ENCODE results near the gene CPA1. TPM values are rescaled to one million over a fixed set of nuclear protein-coding genes. Genes with fewer than 3 reads are reported as not detected.

CPA1 gene
- not detected in 2 replicates for total RNA-seq

DNA sequence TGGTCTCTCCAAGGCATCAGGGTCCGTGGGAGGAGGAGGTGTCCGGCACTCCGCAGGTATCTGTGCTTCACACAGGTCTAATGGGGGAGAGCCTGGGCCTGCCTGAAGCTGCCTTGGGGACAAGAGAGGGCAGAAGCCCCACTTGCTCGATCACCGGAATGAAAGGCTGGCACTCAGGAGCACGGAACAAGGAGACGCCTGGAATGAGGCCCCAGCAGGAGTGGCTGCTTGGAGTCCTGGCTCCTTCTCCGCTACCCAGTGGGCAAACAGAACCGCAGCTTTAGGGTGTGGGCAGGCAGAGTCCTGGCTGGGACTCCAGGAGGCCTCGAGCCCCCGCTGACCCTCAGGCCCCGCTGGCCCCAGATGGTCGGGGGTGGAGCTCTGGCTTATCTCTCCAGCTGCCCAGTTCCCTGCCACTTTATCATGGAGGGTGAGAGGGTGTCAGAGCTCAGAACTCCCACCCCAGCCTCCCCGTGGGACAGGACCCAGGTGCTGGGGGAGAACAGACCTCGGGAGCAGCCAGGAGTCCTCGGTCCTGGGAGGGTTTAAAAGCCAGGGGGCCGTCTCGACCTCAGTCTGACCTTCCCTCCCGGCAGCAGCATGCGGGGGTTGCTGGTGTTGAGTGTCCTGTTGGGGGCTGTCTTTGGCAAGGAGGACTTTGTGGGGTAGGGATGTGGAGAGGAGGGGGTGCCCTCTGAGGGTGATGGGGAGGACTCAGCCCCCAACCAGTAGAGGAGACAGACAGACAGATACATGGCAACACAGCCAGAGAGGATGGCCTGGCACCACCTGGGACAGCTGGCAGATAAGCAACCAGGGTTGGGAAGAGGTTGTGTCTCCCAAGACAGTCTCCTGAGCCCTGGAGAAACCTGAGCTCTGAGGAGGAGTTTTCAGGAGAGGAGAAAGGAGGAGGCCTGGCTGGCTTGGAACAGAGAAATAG lies at the start of gene CPA1:
Gene CPA1, plus strand, starts transcription at position 574 of the 940 bp plus-strand sequence. Its CDS starts 27 bp downstream, at position 601.
- TF ChIP-seq, protein P1, sequence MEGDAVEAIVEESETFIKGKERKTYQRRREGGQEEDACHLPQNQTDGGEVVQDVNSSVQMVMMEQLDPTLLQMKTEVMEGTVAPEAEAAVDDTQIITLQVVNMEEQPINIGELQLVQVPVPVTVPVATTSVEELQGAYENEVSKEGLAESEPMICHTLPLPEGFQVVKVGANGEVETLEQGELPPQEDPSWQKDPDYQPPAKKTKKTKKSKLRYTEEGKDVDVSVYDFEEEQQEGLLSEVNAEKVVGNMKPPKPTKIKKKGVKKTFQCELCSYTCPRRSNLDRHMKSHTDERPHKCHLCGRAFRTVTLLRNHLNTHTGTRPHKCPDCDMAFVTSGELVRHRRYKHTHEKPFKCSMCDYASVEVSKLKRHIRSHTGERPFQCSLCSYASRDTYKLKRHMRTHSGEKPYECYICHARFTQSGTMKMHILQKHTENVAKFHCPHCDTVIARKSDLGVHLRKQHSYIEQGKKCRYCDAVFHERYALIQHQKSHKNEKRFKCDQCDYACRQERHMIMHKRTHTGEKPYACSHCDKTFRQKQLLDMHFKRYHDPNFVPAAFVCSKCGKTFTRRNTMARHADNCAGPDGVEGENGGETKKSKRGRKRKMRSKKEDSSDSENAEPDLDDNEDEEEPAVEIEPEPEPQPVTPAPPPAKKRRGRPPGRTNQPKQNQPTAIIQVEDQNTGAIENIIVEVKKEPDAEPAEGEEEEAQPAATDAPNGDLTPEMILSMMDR (conservative IDR thresholded peaks at IDR 0.05; ENCODE audit: low read depth, low read length): no peak
- H3K4me3 ChIP-seq (ENCODE audit: low read depth, low read length): no peak within 1 kb of the TSS

GRCh38 chr7:130332259-130333053 lies 47.8 kb upstream of the CPA1 start:
- no peak for DNase-seq (ENCODE audit: low read depth)
- TF ChIP-seq, protein P1 (conservative IDR thresholded peaks at IDR 0.05; ENCODE audit: low read depth, low read length): no peak
- H3K4me3 ChIP-seq (ENCODE audit: low read depth, low read length): no peak overlapping the region

More for the DNA sequence above, at the start of gene CPA1:
- no peak for DNase-seq (ENCODE audit: low read depth)

- DNase-seq (ENCODE audit: low read depth): no peak
- TF ChIP-seq, protein P1 (conservative IDR thresholded peaks at IDR 0.05; ENCODE audit: low read depth, low read length): no peak
- H3K4me3 ChIP-seq (ENCODE audit: low read depth, low read length): no peak overlapping the region
Measured at GRCh38 chr7:130333832-130334231, 46.5 kb upstream of the CPA1 start.

- H3K4me3 ChIP-seq (ENCODE audit: low read depth, low read length): no peak overlapping the region
- no peak for DNase-seq (ENCODE audit: low read depth)
- TF ChIP-seq, protein P1 (conservative IDR thresholded peaks at IDR 0.05; ENCODE audit: low read depth, low read length): no peak
Measured at GRCh38 chr7:130334274-130334673, 46.0 kb upstream of the CPA1 start.

DNA sequence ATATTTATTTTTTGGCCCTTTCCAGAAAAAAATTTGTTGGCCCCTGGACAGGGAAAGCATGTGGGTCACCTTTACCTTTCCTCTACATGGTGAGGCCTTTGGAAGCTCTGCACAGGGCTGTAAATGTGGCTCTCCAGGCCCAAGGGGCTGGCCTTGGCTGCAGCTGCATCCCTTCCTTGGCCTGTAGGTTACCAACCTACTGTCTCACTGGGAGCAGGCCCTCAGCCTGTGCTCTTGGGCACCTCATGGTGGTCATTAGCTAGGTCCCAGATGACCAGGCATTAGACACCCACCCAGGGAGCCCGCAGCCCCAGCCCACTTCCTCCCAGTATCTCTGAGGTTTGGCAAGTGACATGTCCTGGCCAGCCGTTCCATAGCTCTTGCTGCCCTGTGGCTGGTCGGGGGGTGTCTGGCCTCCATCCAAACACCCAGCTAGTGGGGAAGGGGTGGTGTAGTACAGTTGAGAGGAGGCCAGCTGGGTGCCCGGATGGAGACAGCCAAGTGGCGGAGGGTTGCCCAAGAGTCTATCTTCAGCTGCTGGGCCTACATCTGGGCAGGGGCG lies 42.8 kb upstream of the CPA1 start:
- TF ChIP-seq, protein P1 (conservative IDR thresholded peaks at IDR 0.05; ENCODE audit: low read depth, low read length): no peak
- DNase-seq (ENCODE audit: low read depth): no peak
- H3K4me3 ChIP-seq (ENCODE audit: low read depth, low read length): no peak overlapping the region

DNA sequence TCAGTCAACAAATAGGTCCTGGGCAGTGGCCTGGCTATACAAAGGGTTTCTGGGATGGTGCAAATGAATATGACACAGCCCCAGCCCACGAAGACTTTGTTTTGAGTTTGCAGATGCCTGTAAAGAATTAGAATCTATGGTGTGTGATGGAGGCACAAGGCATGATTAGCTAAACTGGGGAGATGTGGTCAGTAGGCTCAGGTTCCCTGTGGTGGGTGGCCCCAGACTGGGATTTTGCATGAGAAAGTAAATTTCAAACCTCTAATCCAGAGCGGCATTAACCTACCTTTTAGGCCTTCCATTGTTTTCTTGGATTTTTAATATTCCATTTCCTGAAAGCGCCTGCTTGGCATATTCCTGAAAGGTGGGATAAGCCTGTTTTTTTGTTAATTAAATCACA lies 42.1 kb upstream of the CPA1 start:
- no peak overlapping the region for H3K4me3 ChIP-seq (ENCODE audit: low read depth, low read length)
- DNase-seq (ENCODE audit: low read depth): no peak
- TF ChIP-seq, protein P1 (conservative IDR thresholded peaks at IDR 0.05; ENCODE audit: low read depth, low read length): no peak

All from epithelial cell of proximal tubule (primary cell).